Measurements from ENCODE around the gene FILIP1L. TPM values are rescaled to one million over a fixed set of nuclear protein-coding genes. Genes with fewer than 3 reads are reported as not detected.

Gene FILIP1L
- total RNA-seq, 1 donor from 2014 or later: 1.1 TPM

GRCh38 chr3:100106531-100107141 is 7.7 kb downstream of the FILIP1L start:
- H3K27me3 ChIP-seq (ENCODE audit: control insufficient read depth, insufficient read depth, low read length): no peaks in the 10 kb centered on the region
- H3K36me3 ChIP-seq (ENCODE audit: control insufficient read depth, insufficient read depth, low read length): no peaks in the 10 kb centered on the region
- DNase-seq (ENCODE audit: low read depth): peak; percentile 89
- H3K4me3 ChIP-seq (ENCODE audit: low read depth, low read length): no peak overlapping the region
- no peak for FAIRE-seq
- TF ChIP-seq, protein P1, sequence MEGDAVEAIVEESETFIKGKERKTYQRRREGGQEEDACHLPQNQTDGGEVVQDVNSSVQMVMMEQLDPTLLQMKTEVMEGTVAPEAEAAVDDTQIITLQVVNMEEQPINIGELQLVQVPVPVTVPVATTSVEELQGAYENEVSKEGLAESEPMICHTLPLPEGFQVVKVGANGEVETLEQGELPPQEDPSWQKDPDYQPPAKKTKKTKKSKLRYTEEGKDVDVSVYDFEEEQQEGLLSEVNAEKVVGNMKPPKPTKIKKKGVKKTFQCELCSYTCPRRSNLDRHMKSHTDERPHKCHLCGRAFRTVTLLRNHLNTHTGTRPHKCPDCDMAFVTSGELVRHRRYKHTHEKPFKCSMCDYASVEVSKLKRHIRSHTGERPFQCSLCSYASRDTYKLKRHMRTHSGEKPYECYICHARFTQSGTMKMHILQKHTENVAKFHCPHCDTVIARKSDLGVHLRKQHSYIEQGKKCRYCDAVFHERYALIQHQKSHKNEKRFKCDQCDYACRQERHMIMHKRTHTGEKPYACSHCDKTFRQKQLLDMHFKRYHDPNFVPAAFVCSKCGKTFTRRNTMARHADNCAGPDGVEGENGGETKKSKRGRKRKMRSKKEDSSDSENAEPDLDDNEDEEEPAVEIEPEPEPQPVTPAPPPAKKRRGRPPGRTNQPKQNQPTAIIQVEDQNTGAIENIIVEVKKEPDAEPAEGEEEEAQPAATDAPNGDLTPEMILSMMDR (IDR thresholded peaks at IDR 0.05; ENCODE audit: insufficient read depth, low read length, severe bottlenecking): no peak

- H3K36me3 ChIP-seq (ENCODE audit: control insufficient read depth, insufficient read depth, low read length): no peaks in the 10 kb centered on the region
- TF ChIP-seq, protein P1 (IDR thresholded peaks at IDR 0.05; ENCODE audit: insufficient read depth, low read length, severe bottlenecking): no peak
- no peaks in the 10 kb centered on the region for H3K27me3 ChIP-seq (ENCODE audit: control insufficient read depth, insufficient read depth, low read length)
- H3K4me3 ChIP-seq (ENCODE audit: low read depth, low read length): no peak overlapping the region
- FAIRE-seq (no peak), DNase-seq (ENCODE audit: low read depth) (peak; percentile 78)
These were observed 8.2 kb downstream of the FILIP1L start for GRCh38 chr3:100106094-100106493.

DNA sequence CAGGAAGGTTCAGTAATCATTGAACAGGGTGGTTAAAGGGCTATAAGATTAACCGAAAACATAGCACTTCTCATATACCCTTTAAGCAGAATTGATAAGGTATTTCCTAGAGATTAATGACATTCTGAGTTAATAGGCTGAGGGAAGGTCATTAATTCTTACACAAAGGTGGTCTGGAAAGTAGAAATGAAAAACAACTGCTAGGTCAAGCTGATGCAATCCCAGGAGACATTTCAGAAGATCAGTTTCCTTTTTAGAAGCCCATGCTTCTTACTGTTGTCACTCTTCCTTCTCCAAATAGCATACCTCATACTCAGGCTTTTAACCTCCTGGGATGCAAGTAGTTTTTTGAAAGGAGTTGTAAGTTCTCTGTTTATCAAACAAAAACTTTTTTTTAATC is 8.8 kb downstream of the FILIP1L start:
- DNase-seq (ENCODE audit: low read depth) (no peak), FAIRE-seq (no peak)
- Histone ChIP-seq H3K36me3 (ENCODE audit: control insufficient read depth, insufficient read depth, low read length) (no peaks in the 10 kb centered on the region), H3K27me3 (ENCODE audit: control insufficient read depth, insufficient read depth, low read length) (no peaks in the 10 kb centered on the region), H3K4me3 (ENCODE audit: low read depth, low read length) (no peak overlapping the region)
- TF ChIP-seq, protein P1 (IDR thresholded peaks at IDR 0.05; ENCODE audit: insufficient read depth, low read length, severe bottlenecking): no peak

DNA sequence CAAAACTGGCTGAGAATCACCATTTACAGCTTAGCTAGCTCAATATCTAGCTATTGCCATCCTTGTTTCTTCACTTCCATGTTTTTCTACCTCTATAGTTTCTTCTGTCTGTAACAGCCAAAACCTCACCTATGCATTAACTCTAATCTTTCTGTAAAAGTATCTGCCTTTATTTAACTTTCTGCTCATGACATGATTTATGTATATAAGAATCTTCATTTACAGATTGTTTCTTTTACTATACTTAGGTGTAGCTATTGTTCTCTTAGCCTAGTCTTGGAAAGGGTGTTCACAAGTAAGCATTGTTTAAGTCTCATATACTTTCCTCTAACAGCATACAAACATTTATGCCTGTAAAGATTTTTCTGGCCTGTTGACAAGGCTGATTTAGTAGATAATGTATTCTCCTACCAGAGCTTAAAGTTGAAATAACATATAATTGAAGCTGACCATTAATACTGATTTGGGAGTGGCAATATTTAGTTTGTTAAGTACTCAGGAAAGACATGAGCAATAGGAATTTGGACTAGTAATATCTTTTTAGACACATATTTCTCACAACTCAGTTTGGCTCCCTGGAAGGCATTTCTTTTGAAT is 9.4 kb downstream of the FILIP1L start:
- DNase-seq (ENCODE audit: low read depth) (peak; percentile 4), FAIRE-seq (no peak)
- Histone ChIP-seq H3K36me3 (ENCODE audit: control insufficient read depth, insufficient read depth, low read length) (no peaks in the 10 kb centered on the region), H3K4me3 (ENCODE audit: low read depth, low read length) (no peak overlapping the region), H3K27me3 (ENCODE audit: control insufficient read depth, insufficient read depth, low read length) (no peaks in the 10 kb centered on the region)
- TF ChIP-seq, protein P1 (IDR thresholded peaks at IDR 0.05; ENCODE audit: insufficient read depth, low read length, severe bottlenecking): no peak

DNA sequence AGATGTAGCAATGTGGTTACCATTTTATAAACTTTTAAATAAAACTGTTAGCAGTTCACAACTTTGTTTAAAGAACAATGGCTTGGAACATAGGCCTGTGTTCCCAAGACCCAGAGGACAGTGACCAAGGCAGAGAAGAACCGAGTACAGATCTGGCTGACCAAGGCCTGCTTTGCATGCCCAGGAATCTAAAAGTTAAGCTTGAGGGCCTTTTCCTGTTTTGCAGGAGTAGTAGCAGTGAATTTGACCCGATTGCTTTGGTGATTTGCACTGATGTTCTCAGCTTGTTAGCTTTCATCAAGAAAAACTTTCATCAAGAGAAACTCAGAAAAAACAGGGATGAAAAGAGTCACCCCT is 9.9 kb downstream of the FILIP1L start:
- no peaks in the 10 kb centered on the region for H3K27me3 ChIP-seq (ENCODE audit: control insufficient read depth, insufficient read depth, low read length)
- DNase-seq (ENCODE audit: low read depth) (no peak), FAIRE-seq (no peak)
- no peak overlapping the region for H3K4me3 ChIP-seq (ENCODE audit: low read depth, low read length)
- TF ChIP-seq, protein P1 (IDR thresholded peaks at IDR 0.05; ENCODE audit: insufficient read depth, low read length, severe bottlenecking): no peak
- H3K36me3 ChIP-seq (ENCODE audit: control insufficient read depth, insufficient read depth, low read length): no peaks in the 10 kb centered on the region
